Thoracic aorta (tissue), 2 donors: ENCODE measurements around the gene REST. TPM values are rescaled to one million over a fixed set of nuclear protein-coding genes. Genes with fewer than 3 reads are reported as not detected.

Experiments
- ATAC-seq: fragments of 150-250 bp; one replicate; pipeline ENCODE4 v1.8.0; 2017; ENCODE audit warnings: low read depth; ENCODE audit not compliant: insufficient number of reproducible peaks, low FRiP score
- DNase-seq: peaks from one replicate; pipeline ENCODE4 v3.0.0-alpha.2; 2020; ENCODE audit warnings: low spot score
- H3K27ac ChIP-seq, 2 donors: fragments of 200-600 bp; sonication (generic); 1 replicate in 1 of 2; 2 replicates in 1 of 2; pipeline ENCODE4 v1.5.1; 2016; ENCODE audit warnings: mild to moderate bottlenecking in 2 of 2, moderate library complexity in 2 of 2
- H3K27me3 ChIP-seq: fragments of 200-600 bp; sonication (generic); replicated peaks from 2 replicates; pipeline ENCODE4 v1.6.0; 2016; ENCODE audit warnings: mild to moderate bottlenecking; ENCODE audit not compliant: insufficient read depth
- H3K36me3 ChIP-seq: fragments of 200-600 bp; sonication (generic); one replicate; pipeline ENCODE4 v1.5.1; 2016
- H3K4me1 ChIP-seq, 2 donors: fragments of 200-600 bp; sonication (generic); 1 replicate in 1 of 2; 2 replicates in 1 of 2; pipeline versions ENCODE4 v1.5.1 to v1.6.0; 2016; ENCODE audit warnings: low read depth in 2 of 2, mild to moderate bottlenecking in 1 of 2; ENCODE audit not compliant: control insufficient read depth in 1 of 2
- H3K4me3 ChIP-seq: fragments of 200-600 bp; sonication (generic); 2 replicates; pipeline ENCODE4 v1.5.1; 2016; ENCODE audit warnings: mild to moderate bottlenecking
- H3K9me3 ChIP-seq: fragments of 200-600 bp; sonication (generic); 2 replicates; pipeline ENCODE4 v1.5.1; 2016
- CTCF ChIP-seq: fragments of 200-600 bp; sonication (generic); IDR thresholded peaks from one replicate; pipeline ENCODE4 v1.5.1; 2019; ENCODE audit warnings: antibody characterized with exemption
- total RNA-seq, 2 donors: library from RNA; depleted of rRNA; stranded (reverse); fragments of >200 nt; gene quantifications; one replicate each; pipeline versions ENCODE4 v1.1.0 to v1.2.3, GENCODE V29; 2016

Gene REST
- total RNA-seq, 2 donors from 2014 or later = 32.5 to 38.6 TPM

GRCh38 chr4:56971383-56971782 is 63.7 kb downstream of the REST start:
- no peak for TF ChIP-seq CTCF
- ATAC-seq (no peak), DNase-seq (no peak)
- Histone ChIP-seq H3K4me1 (peaks cover 16 to 19% of the 10 kb centered on the region in 2 donors), H3K36me3 (peaks cover 44% of the 10 kb centered on the region), H3K4me3 (no peak overlapping the region), H3K27ac (no peak overlapping the region), H3K9me3 (no peaks in the 10 kb centered on the region), H3K27me3 (no peaks in the 10 kb centered on the region)

GRCh38 chr4:56972389-56972788 is 64.7 kb downstream of the REST start:
- TF ChIP-seq CTCF = no peak
- Histone ChIP-seq H3K27me3 (no peaks in the 10 kb centered on the region), H3K4me1 (peaks cover 16 to 24% of the 10 kb centered on the region in 2 donors), H3K9me3 (no peaks in the 10 kb centered on the region), H3K4me3 (no peak overlapping the region), H3K27ac (no peak overlapping the region), H3K36me3 (peaks cover 40% of the 10 kb centered on the region)
- DNase-seq (no peak), ATAC-seq (no peak)

- no peak for TF ChIP-seq CTCF
- peaks cover 16 to 24% of the 10 kb centered on the region in 2 donors for H3K4me1 ChIP-seq
- ATAC-seq (no peak), DNase-seq (no peak)
- H3K27me3 ChIP-seq = no peaks in the 10 kb centered on the region
- H3K27ac ChIP-seq = no peak overlapping the region
- no peaks in the 10 kb centered on the region for H3K9me3 ChIP-seq
- H3K4me3 ChIP-seq = no peak overlapping the region
- H3K36me3 ChIP-seq = peaks cover 40% of the 10 kb centered on the region
Observed at GRCh38 chr4:56972809-56973208, 65.1 kb downstream of the REST start.

- ATAC-seq (no peak), DNase-seq (no peak)
- Histone ChIP-seq H3K27me3 (no peaks in the 10 kb centered on the region), H3K9me3 (no peaks in the 10 kb centered on the region), H3K4me3 (no peak overlapping the region), H3K36me3 (peaks cover 40% of the 10 kb centered on the region), H3K4me1 (peaks cover 16 to 24% of the 10 kb centered on the region in 2 donors), H3K27ac (no peak overlapping the region)
- TF ChIP-seq CTCF = no peak
Observed at GRCh38 chr4:56973336-56973735, 65.6 kb downstream of the REST start.

GRCh38 chr4:56976283-56976836 is 68.7 kb downstream of the REST start:
- ATAC-seq (no peak), DNase-seq (no peak)
- Histone ChIP-seq H3K4me3 (peak overlapping the region; percentile 75), H3K27ac (no peak overlapping the region), H3K27me3 (no peaks in the 10 kb centered on the region), H3K36me3 (peaks cover 21% of the 10 kb centered on the region), H3K9me3 (no peaks in the 10 kb centered on the region), H3K4me1 (peaks cover 30 to 44% of the 10 kb centered on the region in 2 donors)
- TF ChIP-seq CTCF = no peak
